ENCODE data around the gene RPTOR. TPM values are rescaled to one million over a fixed set of nuclear protein-coding genes. Genes with fewer than 3 reads are reported as not detected.

The RPTOR gene
- polyA plus RNA-seq, 1 experiment = 10.8 TPM

- H3K4me3 ChIP-seq (ENCODE audit: low read depth, low read length) = no peak overlapping the region
- CTCF ChIA-PET = interaction anchor here (0.7 to 8.2 kb wide), 5 partner anchors 9 to 553 kb away, joined by 3 to 79 read pairs (median 3); no protein-coding TSS in a partner anchor
These were observed 435.1 kb downstream of the RPTOR start for GRCh38 chr17:80979547-80980378.

GRCh38 chr17:80980397-80981061 lies 435.9 kb downstream of the RPTOR start:
- Histone ChIP-seq H3K4me3 (ENCODE audit: low read depth, low read length) (no peak overlapping the region), H3K36me3 (ENCODE audit: control insufficient read depth, insufficient read depth, low read length) (no peaks in the 10 kb centered on the region), H3K27me3 (ENCODE audit: control insufficient read depth, insufficient read depth, low read length) (no peaks in the 10 kb centered on the region)
- CTCF ChIA-PET = interaction anchor here (0.8 to 8.2 kb wide), 6 partner anchors 8 to 611 kb away, joined by 3 to 79 read pairs (median 4); no protein-coding TSS in a partner anchor
- POLR2A ChIA-PET = no interaction called here
- TF ChIP-seq CTCF (IDR thresholded peaks at IDR 0.05; ENCODE audit: insufficient read depth, low read depth, low read length) = no peak
- no peak for DNase-seq (ENCODE audit: low read depth)

More at GRCh38 chr17:80979547-80980378, 435.1 kb downstream of the RPTOR start:
- no peak for TF ChIP-seq CTCF (IDR thresholded peaks at IDR 0.05; ENCODE audit: insufficient read depth, low read depth, low read length)
- no peaks in the 10 kb centered on the region for H3K27me3 ChIP-seq (ENCODE audit: control insufficient read depth, insufficient read depth, low read length)
- no peak for DNase-seq (ENCODE audit: low read depth)
- H3K36me3 ChIP-seq (ENCODE audit: control insufficient read depth, insufficient read depth, low read length) = no peaks in the 10 kb centered on the region
- POLR2A ChIA-PET = no interaction called here

GRCh38 chr17:80981062-80981902 lies 436.6 kb downstream of the RPTOR start:
- POLR2A ChIA-PET = no interaction called here
- CTCF ChIA-PET = interaction anchor here (0.8 to 8.2 kb wide), 7 partner anchors 9 to 612 kb away, joined by 3 to 79 read pairs (median 5); no protein-coding TSS in a partner anchor
- peak; percentile 34 for TF ChIP-seq CTCF (IDR thresholded peaks at IDR 0.05; ENCODE audit: insufficient read depth, low read depth, low read length)
- no peak for DNase-seq (ENCODE audit: low read depth)
- Histone ChIP-seq H3K4me3 (ENCODE audit: low read depth, low read length) (peak overlapping the region; percentile 20), H3K36me3 (ENCODE audit: control insufficient read depth, insufficient read depth, low read length) (no peaks in the 10 kb centered on the region), H3K27me3 (ENCODE audit: control insufficient read depth, insufficient read depth, low read length) (no peaks in the 10 kb centered on the region)

- no peak for DNase-seq (ENCODE audit: low read depth)
- no peaks in the 10 kb centered on the region for H3K27me3 ChIP-seq (ENCODE audit: control insufficient read depth, insufficient read depth, low read length)
- H3K4me3 ChIP-seq (ENCODE audit: low read depth, low read length) = no peak overlapping the region
- CTCF ChIA-PET = interaction anchor here (0.8 to 8.2 kb wide), 9 partner anchors 10 to 612 kb away, joined by 3 to 79 read pairs (median 4); no protein-coding TSS in a partner anchor
- H3K36me3 ChIP-seq (ENCODE audit: control insufficient read depth, insufficient read depth, low read length) = no peaks in the 10 kb centered on the region
- no peak for TF ChIP-seq CTCF (IDR thresholded peaks at IDR 0.05; ENCODE audit: insufficient read depth, low read depth, low read length)
- POLR2A ChIA-PET = no interaction called here
These were observed 437.3 kb downstream of the RPTOR start for GRCh38 chr17:80981929-80982425.

All from BJ (cell line).